ENCODE measurements around the gene ARHGEF12. TPM values are rescaled to one million over a fixed set of nuclear protein-coding genes. Genes with fewer than 3 reads are reported as not detected.

Gene ARHGEF12
- polyA plus RNA-seq, 4 donors: 15.1 to 56.5 (median 22.2) TPM

DNA sequence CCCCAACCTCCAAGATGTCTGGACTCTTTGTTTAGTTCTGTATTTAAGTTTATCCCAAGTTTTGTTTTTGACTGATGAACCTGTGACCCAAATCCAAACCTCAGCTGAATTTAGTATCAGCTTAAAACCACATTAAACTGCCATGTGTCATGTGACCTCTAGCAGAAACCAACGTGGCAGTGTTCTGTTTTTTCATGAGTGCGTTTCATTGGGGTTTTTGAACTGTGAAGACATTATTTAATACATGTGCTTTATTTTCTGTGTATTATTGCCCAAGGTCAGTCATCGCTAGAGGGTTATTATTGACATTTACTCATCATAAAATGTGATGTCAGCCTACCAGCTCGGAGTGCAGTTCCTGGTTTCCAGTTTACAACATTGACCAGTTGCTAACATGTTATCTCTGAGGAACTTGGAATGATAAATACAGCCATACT, 9.3 kb upstream of the ARHGEF12 start:
- no peak for FAIRE-seq
- Histone ChIP-seq H3K27me3 (ENCODE audit: control insufficient read depth in 3 of 3, insufficient read depth in 3 of 3, low read length in 3 of 3) (peaks cover 0 to 4% (median 0%) of the 10 kb centered on the region in 3 donors), H3K27ac (ENCODE audit: low read depth in 1 of 3, low read length in 2 of 3) (peak overlapping the region in 1 of 3 donors; percentile 11), H3K9me3 (ENCODE audit: control insufficient read depth in 2 of 2, insufficient read depth in 1 of 2, low read depth in 1 of 2, low read length in 1 of 2) (no peaks in the 10 kb centered on the region), H3K4me3 (ENCODE audit: low read depth in 1 of 3, low read length in 3 of 3) (no peak overlapping the region), H3K36me3 (ENCODE audit: control insufficient read depth in 3 of 3, insufficient read depth in 2 of 3, low read depth in 1 of 3, low read length in 3 of 3) (peaks cover 0 to 7% (median 0%) of the 10 kb centered on the region in 3 donors), H3K4me1 (ENCODE audit: control insufficient read depth in 3 of 3, insufficient read depth in 2 of 3, low read depth in 1 of 3, low read length in 2 of 3) (peaks cover 0 to 18% (median 10%) of the 10 kb centered on the region in 3 donors)
- 6 to 31% (median 10%) methylated on average over 4 of the region's 4 CpGs for WGBS, 3 donors
- DNase-seq: peak; percentile 78 to 84

DNA sequence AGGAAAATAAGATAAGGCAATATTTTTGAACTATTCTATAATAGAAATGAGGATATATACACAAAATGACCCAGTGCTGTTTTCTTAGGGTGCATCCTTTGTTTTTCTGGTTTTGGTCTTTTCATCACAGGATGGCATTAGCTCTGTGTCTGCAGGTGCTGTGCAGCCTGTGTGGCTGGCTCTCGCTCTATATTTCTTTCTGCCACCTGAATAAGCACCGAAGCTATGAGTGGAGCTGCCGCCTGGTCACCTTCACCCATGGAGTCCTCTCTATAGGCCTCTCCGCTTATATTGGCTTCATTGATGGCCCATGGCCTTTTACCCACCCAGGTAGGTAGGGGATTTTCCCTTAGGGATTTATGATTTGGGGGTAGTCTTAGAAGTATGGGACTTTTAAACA, 8.9 kb upstream of the ARHGEF12 start:
- Histone ChIP-seq H3K9me3 (ENCODE audit: control insufficient read depth in 2 of 2, insufficient read depth in 1 of 2, low read depth in 1 of 2, low read length in 1 of 2) (no peaks in the 10 kb centered on the region), H3K4me1 (ENCODE audit: control insufficient read depth in 3 of 3, insufficient read depth in 2 of 3, low read depth in 1 of 3, low read length in 2 of 3) (peaks cover 0 to 18% (median 10%) of the 10 kb centered on the region in 3 donors), H3K27me3 (ENCODE audit: control insufficient read depth in 3 of 3, insufficient read depth in 3 of 3, low read length in 3 of 3) (peaks cover 0 to 4% (median 0%) of the 10 kb centered on the region in 3 donors), H3K4me3 (ENCODE audit: low read depth in 1 of 3, low read length in 3 of 3) (no peak overlapping the region), H3K27ac (ENCODE audit: low read depth in 1 of 3, low read length in 2 of 3) (peak overlapping the region in 2 of 3 donors; percentile 11 to 53), H3K36me3 (ENCODE audit: control insufficient read depth in 3 of 3, insufficient read depth in 2 of 3, low read depth in 1 of 3, low read length in 3 of 3) (peaks cover 0 to 7% (median 0%) of the 10 kb centered on the region in 3 donors)
- DNase-seq: no peak
- FAIRE-seq: no peak
- WGBS, 3 donors: 58 to 89% (median 73%) methylated on average over 4 of the region's 4 CpGs

DNA sequence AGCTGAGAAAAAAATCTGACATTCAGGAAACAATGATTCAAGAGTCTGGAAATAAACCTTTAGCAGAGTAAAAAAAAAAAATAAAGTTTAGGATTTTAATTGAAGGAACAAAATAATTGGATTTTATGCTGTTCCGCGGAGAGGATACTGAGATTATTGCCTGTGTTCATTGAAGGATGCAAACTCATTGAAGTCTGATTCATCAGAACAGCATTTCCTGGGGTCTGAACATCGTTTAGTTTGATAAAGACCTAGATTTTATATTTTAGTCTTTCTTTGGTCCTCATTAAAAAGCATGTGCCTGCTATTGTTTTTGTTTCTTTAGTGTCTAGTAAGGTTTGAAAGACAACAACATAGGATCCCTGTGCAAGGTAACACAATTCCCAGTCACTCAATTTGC, 6.7 kb upstream of the ARHGEF12 start:
- no peak overlapping the region for H3K4me3 ChIP-seq (ENCODE audit: low read depth in 1 of 3, low read length in 3 of 3)
- no peak overlapping the region for H3K27ac ChIP-seq (ENCODE audit: low read depth in 1 of 3, low read length in 2 of 3)
- DNase-seq (no peak), FAIRE-seq (no peak)
- peaks cover 0 to 7% (median 0%) of the 10 kb centered on the region in 3 donors for H3K36me3 ChIP-seq (ENCODE audit: control insufficient read depth in 3 of 3, insufficient read depth in 2 of 3, low read depth in 1 of 3, low read length in 3 of 3)
- WGBS, 3 donors: 87 to 90% (median 88%) methylated on average over 3 of the region's 3 CpGs
- peaks cover 0 to 18% (median 10%) of the 10 kb centered on the region in 3 donors for H3K4me1 ChIP-seq (ENCODE audit: control insufficient read depth in 3 of 3, insufficient read depth in 2 of 3, low read depth in 1 of 3, low read length in 2 of 3)
- peaks cover 0 to 4% (median 0%) of the 10 kb centered on the region in 3 donors for H3K27me3 ChIP-seq (ENCODE audit: control insufficient read depth in 3 of 3, insufficient read depth in 3 of 3, low read length in 3 of 3)
- no peaks in the 10 kb centered on the region for H3K9me3 ChIP-seq (ENCODE audit: control insufficient read depth in 2 of 2, insufficient read depth in 1 of 2, low read depth in 1 of 2, low read length in 1 of 2)

DNA sequence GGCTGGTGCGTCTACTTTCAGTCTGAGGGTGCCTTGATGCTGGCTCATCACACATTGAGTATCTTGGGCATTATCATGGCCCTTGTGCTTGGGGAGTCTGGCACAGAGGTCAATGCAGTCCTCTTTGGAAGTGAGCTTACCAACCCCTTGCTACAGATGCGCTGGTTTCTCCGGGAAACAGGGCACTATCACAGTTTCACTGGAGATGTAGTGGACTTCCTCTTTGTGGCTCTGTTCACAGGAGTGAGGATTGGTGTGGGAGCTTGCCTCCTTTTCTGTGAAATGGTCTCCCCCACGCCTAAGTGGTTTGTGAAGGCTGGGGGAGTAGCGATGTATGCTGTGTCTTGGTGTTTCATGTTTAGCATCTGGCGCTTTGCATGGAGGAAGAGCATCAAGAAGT, 6.2 kb upstream of the ARHGEF12 start:
- DNase-seq: no peak
- no peak for FAIRE-seq
- Histone ChIP-seq H3K27me3 (ENCODE audit: control insufficient read depth in 3 of 3, insufficient read depth in 3 of 3, low read length in 3 of 3) (no peaks in the 10 kb centered on the region), H3K4me3 (ENCODE audit: low read depth in 1 of 3, low read length in 3 of 3) (no peak overlapping the region), H3K36me3 (ENCODE audit: control insufficient read depth in 3 of 3, insufficient read depth in 2 of 3, low read depth in 1 of 3, low read length in 3 of 3) (peaks cover 0 to 7% (median 0%) of the 10 kb centered on the region in 3 donors), H3K27ac (ENCODE audit: low read depth in 1 of 3, low read length in 2 of 3) (no peak overlapping the region), H3K4me1 (ENCODE audit: control insufficient read depth in 3 of 3, insufficient read depth in 2 of 3, low read depth in 1 of 3, low read length in 2 of 3) (peaks cover 0 to 18% (median 10%) of the 10 kb centered on the region in 3 donors), H3K9me3 (ENCODE audit: control insufficient read depth in 2 of 2, insufficient read depth in 1 of 2, low read depth in 1 of 2, low read length in 1 of 2) (no peaks in the 10 kb centered on the region)
- 94 to 95% (median 94%) methylated on average over 6 of the region's 6 CpGs for WGBS, 3 donors

DNA sequence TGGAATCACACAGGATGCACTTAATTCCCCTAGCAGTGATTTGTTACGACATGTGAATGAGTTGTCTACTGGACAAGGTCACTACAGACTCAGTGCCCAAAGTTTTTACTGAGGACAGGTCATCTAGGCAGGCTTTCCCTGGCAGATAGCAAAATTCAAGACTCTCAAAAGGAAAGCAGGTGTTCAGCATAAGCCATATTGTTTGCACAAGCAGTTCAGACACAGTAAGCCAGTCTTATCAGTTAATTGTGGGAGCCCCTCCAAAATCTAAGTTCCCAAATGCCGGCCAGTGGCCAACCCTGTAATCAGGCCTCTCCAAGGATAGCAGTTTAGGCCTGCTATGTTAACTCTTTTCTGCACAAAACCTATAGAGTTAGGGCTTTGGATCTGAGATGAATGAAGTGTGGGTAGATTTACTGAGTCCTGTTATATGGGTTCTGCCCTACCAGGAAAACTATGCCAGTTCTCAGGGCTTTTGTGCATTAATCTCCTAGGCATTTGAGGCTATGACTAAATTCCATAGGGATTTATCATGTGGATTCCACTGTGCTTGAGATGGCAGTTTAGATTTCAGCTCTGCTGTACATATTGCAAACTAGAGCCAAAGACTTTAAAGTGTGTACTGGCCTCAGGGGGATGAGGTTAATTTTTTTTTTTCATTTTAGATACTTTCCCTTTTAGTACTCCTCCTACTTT, 4.8 kb upstream of the ARHGEF12 start:
- WGBS, 3 donors: 8 to 43% (median 32%) methylated on average over 2 of the region's 2 CpGs
- Histone ChIP-seq H3K27me3 (ENCODE audit: control insufficient read depth in 3 of 3, insufficient read depth in 3 of 3, low read length in 3 of 3) (no peaks in the 10 kb centered on the region), H3K36me3 (ENCODE audit: control insufficient read depth in 3 of 3, insufficient read depth in 2 of 3, low read depth in 1 of 3, low read length in 3 of 3) (peaks cover 0 to 7% (median 0%) of the 10 kb centered on the region in 3 donors), H3K27ac (ENCODE audit: low read depth in 1 of 3, low read length in 2 of 3) (no peak overlapping the region), H3K4me1 (ENCODE audit: control insufficient read depth in 3 of 3, insufficient read depth in 2 of 3, low read depth in 1 of 3, low read length in 2 of 3) (peaks cover 0 to 10% (median 7%) of the 10 kb centered on the region in 3 donors), H3K4me3 (ENCODE audit: low read depth in 1 of 3, low read length in 3 of 3) (no peak overlapping the region), H3K9me3 (ENCODE audit: control insufficient read depth in 2 of 2, insufficient read depth in 1 of 2, low read depth in 1 of 2, low read length in 1 of 2) (no peaks in the 10 kb centered on the region)
- DNase-seq (no peak), FAIRE-seq (no peak)

DNA sequence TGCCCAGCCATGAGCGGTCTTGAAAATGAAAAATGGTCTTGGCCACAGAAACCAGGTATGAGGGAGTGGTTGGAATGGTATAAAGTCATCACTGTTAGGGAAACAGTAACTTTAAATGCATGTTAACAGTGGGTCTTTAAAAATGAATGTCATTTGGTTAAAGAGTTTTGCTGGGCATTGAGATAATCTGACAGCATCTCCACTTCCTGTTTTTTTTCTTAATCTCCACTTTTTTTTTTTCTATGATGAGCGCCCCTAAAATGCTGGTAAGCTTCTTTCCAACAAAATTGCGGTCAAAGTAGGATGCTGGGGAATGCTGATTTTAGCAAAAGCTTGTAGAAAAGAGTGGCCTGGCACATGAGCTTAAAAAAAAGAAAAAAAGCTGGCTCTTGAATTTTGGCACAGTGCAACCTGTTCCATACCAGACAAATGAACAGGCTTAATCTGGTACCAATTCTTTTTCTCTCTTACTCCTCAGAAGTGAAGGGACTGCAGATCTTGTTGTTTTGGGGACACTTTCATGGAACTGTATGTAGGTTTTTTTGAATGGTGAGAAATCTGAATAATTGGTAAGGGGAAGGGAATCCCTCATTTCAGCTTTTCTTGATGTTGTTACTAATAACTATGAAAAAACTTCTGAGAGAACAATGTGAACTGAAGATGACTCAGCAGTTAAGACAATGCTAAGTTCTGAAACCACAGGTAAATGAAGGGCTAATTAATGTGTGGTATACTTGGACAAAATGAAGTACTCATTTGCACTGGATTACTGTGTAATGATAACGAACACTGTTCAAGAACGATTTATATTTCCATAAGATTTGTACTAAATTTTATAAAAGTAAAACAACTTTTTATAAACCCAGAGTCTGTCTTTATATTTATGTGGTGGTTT, 3.1 kb upstream of the ARHGEF12 start:
- H3K36me3 ChIP-seq (ENCODE audit: control insufficient read depth in 3 of 3, insufficient read depth in 2 of 3, low read depth in 1 of 3, low read length in 3 of 3): peaks cover 0 to 7% (median 0%) of the 10 kb centered on the region in 3 donors
- 87 to 96% (median 95%) methylated on average over 5 of the region's 5 CpGs for WGBS, 3 donors
- no peak overlapping the region for H3K4me3 ChIP-seq (ENCODE audit: low read depth in 1 of 3, low read length in 3 of 3)
- H3K4me1 ChIP-seq (ENCODE audit: control insufficient read depth in 3 of 3, insufficient read depth in 2 of 3, low read depth in 1 of 3, low read length in 2 of 3): peaks cover 0 to 4% (median 2%) of the 10 kb centered on the region in 3 donors
- no peaks in the 10 kb centered on the region for H3K27me3 ChIP-seq (ENCODE audit: control insufficient read depth in 3 of 3, insufficient read depth in 3 of 3, low read length in 3 of 3)
- FAIRE-seq (no peak), DNase-seq (no peak)
- no peak overlapping the region for H3K27ac ChIP-seq (ENCODE audit: low read depth in 1 of 3, low read length in 2 of 3)
- no peaks in the 10 kb centered on the region for H3K9me3 ChIP-seq (ENCODE audit: control insufficient read depth in 2 of 2, insufficient read depth in 1 of 2, low read depth in 1 of 2, low read length in 1 of 2)

DNA sequence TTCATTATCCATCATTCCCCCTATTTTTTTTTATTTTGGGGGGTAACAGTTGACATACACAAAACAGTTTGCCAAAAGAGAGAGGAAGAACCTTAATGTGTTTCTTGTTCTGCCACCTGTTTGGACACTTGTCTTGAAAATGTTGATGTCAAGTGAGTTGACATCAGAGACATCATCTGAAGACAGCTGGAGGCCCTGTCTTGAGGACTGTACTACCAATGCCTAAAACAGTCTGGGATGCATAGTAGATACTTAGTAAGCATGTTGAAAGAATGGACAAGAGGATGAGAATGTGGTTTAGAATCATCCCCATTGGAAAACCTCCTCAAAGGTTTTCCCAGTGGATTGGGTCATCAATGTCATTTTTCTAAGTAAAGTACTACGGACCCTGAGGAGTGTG, 2.4 kb upstream of the ARHGEF12 start:
- FAIRE-seq: no peak
- WGBS, 3 donors: 83 to 89% (median 84%) methylated on average over 1 of the region's 1 CpG
- H3K4me1 ChIP-seq (ENCODE audit: control insufficient read depth in 3 of 3, insufficient read depth in 2 of 3, low read depth in 1 of 3, low read length in 2 of 3): peaks cover 0 to 10% (median 6%) of the 10 kb centered on the region in 3 donors

DNA sequence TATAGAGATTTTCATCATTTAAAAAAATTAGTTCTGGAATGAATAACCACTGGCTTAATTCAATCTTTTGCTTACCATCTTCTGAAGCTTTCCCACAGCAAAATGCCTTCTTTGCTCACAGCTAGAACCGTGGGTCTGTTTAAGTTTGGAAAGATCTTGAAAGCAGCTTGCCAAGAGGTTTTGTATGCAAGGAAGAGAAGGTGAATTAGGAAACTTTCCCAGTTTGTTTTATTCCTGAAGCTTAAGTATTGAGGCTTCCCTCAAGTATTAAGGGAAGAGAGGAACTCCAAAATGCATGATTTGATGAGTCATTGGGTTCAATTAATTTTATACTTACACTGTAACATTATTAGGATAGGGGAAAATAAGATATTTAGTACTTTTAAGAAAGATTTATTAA, 1.9 kb upstream of the ARHGEF12 start:
- peaks cover 0 to 14% (median 6%) of the 10 kb centered on the region in 3 donors for H3K4me1 ChIP-seq (ENCODE audit: control insufficient read depth in 3 of 3, insufficient read depth in 2 of 3, low read depth in 1 of 3, low read length in 2 of 3)
- H3K27me3 ChIP-seq (ENCODE audit: control insufficient read depth in 3 of 3, insufficient read depth in 3 of 3, low read length in 3 of 3): no peaks in the 10 kb centered on the region
- no peak for FAIRE-seq
- H3K9me3 ChIP-seq (ENCODE audit: control insufficient read depth in 2 of 2, insufficient read depth in 1 of 2, low read depth in 1 of 2, low read length in 1 of 2): no peaks in the 10 kb centered on the region
- no peak for DNase-seq
- H3K36me3 ChIP-seq (ENCODE audit: control insufficient read depth in 3 of 3, insufficient read depth in 2 of 3, low read depth in 1 of 3, low read length in 3 of 3): peaks cover 0 to 5% (median 0%) of the 10 kb centered on the region in 3 donors
- no peak overlapping the region for H3K4me3 ChIP-seq (ENCODE audit: low read depth in 1 of 3, low read length in 3 of 3)
- 38 to 66% (median 42%) methylated on average over 1 of the region's 1 CpG for WGBS, 3 donors
- no peak overlapping the region for H3K27ac ChIP-seq (ENCODE audit: low read depth in 1 of 3, low read length in 2 of 3)

More for the DNA sequence above, 2.4 kb upstream of the ARHGEF12 start:
- Histone ChIP-seq H3K27ac (ENCODE audit: low read depth in 1 of 3, low read length in 2 of 3) (no peak overlapping the region), H3K36me3 (ENCODE audit: control insufficient read depth in 3 of 3, insufficient read depth in 2 of 3, low read depth in 1 of 3, low read length in 3 of 3) (peaks cover 0 to 5% (median 0%) of the 10 kb centered on the region in 3 donors), H3K27me3 (ENCODE audit: control insufficient read depth in 3 of 3, insufficient read depth in 3 of 3, low read length in 3 of 3) (no peaks in the 10 kb centered on the region), H3K9me3 (ENCODE audit: control insufficient read depth in 2 of 2, insufficient read depth in 1 of 2, low read depth in 1 of 2, low read length in 1 of 2) (no peaks in the 10 kb centered on the region), H3K4me3 (ENCODE audit: low read depth in 1 of 3, low read length in 3 of 3) (no peak overlapping the region)
- no peak for DNase-seq

All from small intestine (tissue), 7 donors.